Mucosa of descending colon (tissue), 3 donors: Measurements from ENCODE around the gene SBK3. TPM values are rescaled to one million over a fixed set of nuclear protein-coding genes. Genes with fewer than 3 reads are reported as not detected.
"Not testable (repeated sequence)": the region's sequence is repeated elsewhere in the genome, so short reads cannot be mapped to it uniquely, and the experiment has no call there.

Experiments used
- ATAC-seq: fragments of 200-7000 bp; cut with Tn5 transposase; one replicate; pipeline ENCODE4 v1.9.1; 2020; ENCODE audit warnings: mild to moderate bottlenecking, moderate library complexity
- DNase-seq, 3 donors: peaks; one replicate each; pipeline ENCODE4 v3.0.0-alpha.2; 2020
- H3K36me3 ChIP-seq: fragments of 200-600 bp; one replicate; pipeline ENCODE4 v1.8.0; 2021; ENCODE audit warnings: low read depth, mild to moderate bottlenecking
- H3K4me1 ChIP-seq: fragments of 200-600 bp; one replicate; pipeline ENCODE4 v1.8.0; 2021; ENCODE audit warnings: low read depth, mild to moderate bottlenecking
- H3K4me3 ChIP-seq: fragments of 200-600 bp; one replicate; pipeline ENCODE4 v1.8.0; 2021; ENCODE audit warnings: mild to moderate bottlenecking
- H3K9me3 ChIP-seq: fragments of 200-600 bp; one replicate; pipeline ENCODE4 v1.8.0; 2021; ENCODE audit warnings: mild to moderate bottlenecking
- CTCF ChIP-seq: fragments of 200-600 bp; IDR thresholded peaks from one replicate; pipeline ENCODE4 v1.8.0; 2022; ENCODE audit warnings: antibody characterized with exemption, mild to moderate bottlenecking
- intact Hi-C, 2 donors: fragments of 100-400 bp; cut with DNase I in 1 of 2; cut with micrococcal nuclease in 1 of 2; formaldehyde crosslinking; loops; one replicate each; pipeline versions ENCODE4 v1.11.0 to v1.11.1; 2022; cut with DNase I, micrococcal nuclease
- total RNA-seq, 3 donors: library from RNA; stranded (reverse); fragmentation: NEBNext Ultra II Directional in 2 of 3; extraction: Animal tissue kit (Norgen Biotek cat#: 25700) in 2 of 3; gene quantifications; one replicate each; pipeline versions ENCODE4 v1.2.1 to v1.2.4, GENCODE V29; 2021 to 2023
- donor health status: DM: no; HTN: no; CAD: no; lungs with moderate emphysema.
- donor health status: DM: no; HTN: no; CAD: no.
- donor health status: DM: no; HTN: yes; CAD: no.

The SBK3 gene
- total RNA-seq, 3 donors from 2014 or later, result 0.34 to 0.54 TPM; not detected in 1

GRCh38 chr19:55500368-55500952 is 44.9 kb downstream of the SBK3 start:
- H3K4me3 ChIP-seq, result no peak overlapping the region
- ATAC-seq, result no peak
- no peaks in the 10 kb centered on the region for H3K36me3 ChIP-seq
- peak in 1 of 3 donors; percentile 29 for DNase-seq
- no peaks in the 10 kb centered on the region for H3K4me1 ChIP-seq
- H3K9me3 ChIP-seq, result no peaks in the 10 kb centered on the region
- no peak for TF ChIP-seq CTCF
- intact Hi-C loops, result no loop called here

GRCh38 chr19:55498246-55498840 is 47.0 kb downstream of the SBK3 start:
- no peak for ATAC-seq
- DNase-seq, result no peak
- TF ChIP-seq CTCF, result no peak
- H3K36me3 ChIP-seq, result no peaks in the 10 kb centered on the region
- intact Hi-C loops, result no loop called here
- H3K4me1 ChIP-seq, result no peaks in the 10 kb centered on the region
- no peak overlapping the region for H3K4me3 ChIP-seq
- H3K9me3 ChIP-seq, result no peaks in the 10 kb centered on the region

- no peak for TF ChIP-seq CTCF
- no peak for ATAC-seq
- Histone ChIP-seq H3K36me3 (no peaks in the 10 kb centered on the region), H3K4me3 (no peak overlapping the region), H3K4me1 (no peaks in the 10 kb centered on the region), H3K9me3 (no peaks in the 10 kb centered on the region)
- peak in 1 of 3 donors; percentile 41 for DNase-seq
- intact Hi-C loops, result no loop called here
Observed at GRCh38 chr19:55497763-55498162, 47.6 kb downstream of the SBK3 start.

- H3K36me3 ChIP-seq, ATAC-seq, intact Hi-C loops, H3K4me1 ChIP-seq, H3K4me3 ChIP-seq, H3K9me3 ChIP-seq: not testable (repeated sequence)
- DNase-seq, result peak in 1 of 3 donors; percentile 10
Observed at GRCh38 chr19:55496820-55497219, 48.5 kb downstream of the SBK3 start.

- TF ChIP-seq CTCF, result no peak
- intact Hi-C loops, result no loop called here
- H3K9me3 ChIP-seq, result no peaks in the 10 kb centered on the region
- DNase-seq (peak in 1 of 3 donors; percentile 15), ATAC-seq (no peak)
- no peak overlapping the region for H3K4me3 ChIP-seq
- H3K36me3 ChIP-seq, result no peaks in the 10 kb centered on the region
- H3K4me1 ChIP-seq, result no peaks in the 10 kb centered on the region
Observed at GRCh38 chr19:55495646-55496349, 49.5 kb downstream of the SBK3 start.

GRCh38 chr19:55494172-55494761 is 51.1 kb downstream of the SBK3 start:
- peak; percentile 35 for ATAC-seq
- Histone ChIP-seq H3K36me3 (no peaks in the 10 kb centered on the region), H3K4me3 (no peak overlapping the region), H3K9me3 (no peaks in the 10 kb centered on the region), H3K4me1 (no peaks in the 10 kb centered on the region)
- intact Hi-C loops, result no loop called here
- DNase-seq, result no peak
- TF ChIP-seq CTCF, result no peak
